Measurements from ENCODE around the gene EPHA2. TPM values are rescaled to one million over a fixed set of nuclear protein-coding genes. Genes with fewer than 3 reads are reported as not detected.

EPHA2 gene
- total RNA-seq, 1 experiment from 2014 or later = 63.5 TPM

DNA sequence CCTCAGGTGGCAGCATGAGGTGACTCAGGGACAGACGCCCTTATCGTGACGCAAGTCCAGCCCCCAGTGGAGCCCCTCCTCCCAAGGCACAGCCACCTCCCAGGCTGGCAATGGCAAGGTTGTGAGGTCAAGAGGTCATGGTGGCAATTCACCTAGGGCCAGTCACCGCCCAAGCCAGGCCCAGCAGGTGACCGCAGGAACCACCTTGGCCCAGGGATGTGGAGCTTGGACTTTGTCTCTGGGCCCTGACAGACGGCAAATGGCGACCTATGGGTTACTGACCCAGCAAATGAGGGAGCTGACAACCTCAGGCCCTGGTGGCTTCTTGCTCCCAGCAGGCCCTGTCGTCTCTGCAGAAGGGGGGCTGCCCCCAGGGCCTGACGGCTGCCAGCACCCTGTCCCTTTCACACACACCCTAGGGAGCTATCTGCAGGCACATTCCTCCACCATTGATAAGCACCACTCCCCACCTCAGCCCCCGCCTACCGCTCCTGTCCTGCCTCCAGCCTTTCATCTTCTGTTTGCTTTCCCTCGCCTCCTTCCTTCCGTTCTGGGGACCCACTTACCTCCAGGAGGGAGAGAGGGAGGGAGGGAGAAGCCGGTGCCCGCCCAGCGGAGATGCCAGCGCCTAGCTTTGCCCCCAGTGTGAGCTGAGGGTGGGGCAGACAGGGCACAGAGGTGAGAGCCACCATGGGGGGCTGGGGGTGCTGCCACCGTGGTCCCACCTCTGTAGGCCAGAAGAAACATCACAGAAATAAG, 12.1 kb downstream of the EPHA2 start:
- Histone ChIP-seq H3K36me3 (replicated peaks; ENCODE audit: control insufficient read depth, insufficient read depth, low read length) (peaks cover 14% of the 10 kb centered on the region), H3K4me3 (ENCODE audit: insufficient read depth, low read depth, low read length) (no peak overlapping the region), H3K27me3 (ENCODE audit: control insufficient read depth, insufficient read depth, low read length) (no peaks in the 10 kb centered on the region)
- peak; percentile 65 for DNase-seq

- DNase-seq = no peak
- H3K36me3 ChIP-seq (replicated peaks; ENCODE audit: control insufficient read depth, insufficient read depth, low read length) = peaks cover 9% of the 10 kb centered on the region
- no peak overlapping the region for H3K4me3 ChIP-seq (ENCODE audit: insufficient read depth, low read depth, low read length)
- no peaks in the 10 kb centered on the region for H3K27me3 ChIP-seq (ENCODE audit: control insufficient read depth, insufficient read depth, low read length)
Observed at GRCh38 chr1:16143005-16143565, 12.8 kb downstream of the EPHA2 start.

DNA sequence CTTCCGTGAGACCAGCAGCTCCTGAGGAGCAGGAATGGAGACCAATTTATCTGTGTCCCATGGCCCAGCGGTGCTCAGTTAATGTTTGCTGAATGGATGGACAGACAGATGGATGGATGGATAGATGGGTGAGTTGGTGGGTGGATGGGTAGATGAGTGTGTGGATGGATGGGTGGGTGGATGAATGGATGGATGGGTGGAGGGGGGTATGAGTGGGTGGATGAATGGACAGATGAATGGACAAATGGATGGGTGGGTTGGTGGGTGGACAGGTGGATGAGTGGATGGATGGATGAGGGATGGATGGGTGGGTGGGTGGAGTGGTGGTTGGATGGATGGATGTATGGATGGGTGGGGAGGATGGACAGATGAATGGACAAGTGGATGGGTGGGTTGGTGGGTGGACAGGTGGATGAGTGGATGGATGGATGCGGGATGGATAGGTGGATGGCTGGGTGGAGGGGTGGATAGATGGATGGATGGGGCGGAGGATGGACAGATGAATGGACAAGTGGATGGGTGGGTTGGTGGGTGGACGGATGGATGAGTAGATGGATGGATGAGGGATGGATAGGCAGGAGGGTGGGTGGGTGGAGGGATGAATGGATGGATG, 13.4 kb downstream of the EPHA2 start:
- Histone ChIP-seq H3K4me3 (ENCODE audit: insufficient read depth, low read depth, low read length) (no peak overlapping the region), H3K27me3 (ENCODE audit: control insufficient read depth, insufficient read depth, low read length) (no peaks in the 10 kb centered on the region), H3K36me3 (replicated peaks; ENCODE audit: control insufficient read depth, insufficient read depth, low read length) (peaks cover 11% of the 10 kb centered on the region)
- no peak for DNase-seq

DNA sequence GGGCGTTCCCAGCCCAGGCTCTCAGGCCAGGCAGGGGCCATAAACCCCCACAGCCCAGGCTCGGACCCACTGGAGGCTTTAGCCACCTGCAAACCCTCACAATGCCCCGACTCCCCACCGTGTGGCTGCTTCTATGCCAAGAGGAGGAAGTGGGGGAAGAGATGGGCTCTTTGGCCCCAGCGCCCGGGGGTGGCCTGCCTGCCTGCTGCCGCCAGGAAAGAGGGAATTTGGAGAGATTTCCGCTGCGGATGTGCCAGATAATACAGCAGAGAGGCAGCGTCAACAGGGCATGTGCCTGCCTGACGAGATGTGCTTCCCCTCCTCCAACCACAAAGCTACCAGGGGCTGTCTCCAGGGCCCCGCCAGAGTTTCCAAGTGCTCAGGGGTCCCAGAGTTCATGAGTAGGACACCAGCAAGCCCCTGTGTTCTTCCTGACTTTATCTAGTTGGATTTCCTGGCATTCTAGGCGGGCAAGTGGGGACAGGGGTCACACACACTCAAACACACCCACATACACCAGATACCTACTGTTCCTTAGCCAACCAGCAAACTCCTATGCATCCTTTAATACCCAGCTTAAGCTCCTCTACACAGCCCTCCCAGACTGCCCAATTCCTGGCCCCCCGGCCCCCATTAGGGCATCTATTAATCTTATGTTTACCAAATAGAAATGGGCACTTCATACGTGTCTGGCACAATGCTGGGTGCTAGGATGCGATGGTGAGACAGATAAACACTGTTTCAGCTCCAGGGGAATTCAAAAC, 14.1 kb downstream of the EPHA2 start:
- no peak overlapping the region for H3K4me3 ChIP-seq (ENCODE audit: insufficient read depth, low read depth, low read length)
- peaks cover 13% of the 10 kb centered on the region for H3K36me3 ChIP-seq (replicated peaks; ENCODE audit: control insufficient read depth, insufficient read depth, low read length)
- peak; percentile 78 for DNase-seq

GRCh38 chr1:16140068-16140596, 15.7 kb downstream of the EPHA2 start:
- DNase-seq = peak; percentile 63
- H3K36me3 ChIP-seq (replicated peaks; ENCODE audit: control insufficient read depth, insufficient read depth, low read length) = peaks cover 18% of the 10 kb centered on the region
- H3K27me3 ChIP-seq (ENCODE audit: control insufficient read depth, insufficient read depth, low read length) = no peaks in the 10 kb centered on the region
- no peak overlapping the region for H3K4me3 ChIP-seq (ENCODE audit: insufficient read depth, low read depth, low read length)

More for the DNA sequence above, 14.1 kb downstream of the EPHA2 start:
- no peaks in the 10 kb centered on the region for H3K27me3 ChIP-seq (ENCODE audit: control insufficient read depth, insufficient read depth, low read length)

GRCh38 chr1:16139473-16139962, 16.4 kb downstream of the EPHA2 start:
- Histone ChIP-seq H3K36me3 (replicated peaks; ENCODE audit: control insufficient read depth, insufficient read depth, low read length) (peaks cover 20% of the 10 kb centered on the region), H3K4me3 (ENCODE audit: insufficient read depth, low read depth, low read length) (no peak overlapping the region), H3K27me3 (ENCODE audit: control insufficient read depth, insufficient read depth, low read length) (no peaks in the 10 kb centered on the region)
- peak; percentile 54 for DNase-seq

DNA sequence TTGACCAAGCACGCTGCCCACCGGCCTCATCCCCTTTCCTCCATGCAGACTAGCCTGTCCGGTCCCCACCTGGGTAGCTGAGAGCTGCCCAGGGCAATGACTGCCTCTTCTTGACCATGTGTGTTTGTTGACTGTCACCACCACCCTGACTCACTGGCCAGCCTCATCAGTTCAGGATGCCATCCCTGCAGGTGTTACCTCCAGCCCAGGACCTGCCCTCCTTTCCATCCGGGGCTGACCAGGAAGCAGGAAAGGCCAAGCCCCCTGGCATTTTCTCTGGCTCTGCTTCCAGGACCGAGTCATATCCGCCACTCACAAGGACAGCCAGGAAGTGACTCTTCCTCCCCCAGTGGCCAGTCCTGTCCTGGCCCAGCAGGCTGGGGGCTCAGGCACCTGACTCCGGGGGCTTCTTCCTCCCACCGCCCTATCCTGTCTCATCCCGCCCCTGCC, 17.1 kb downstream of the EPHA2 start:
- peaks cover 19% of the 10 kb centered on the region for H3K36me3 ChIP-seq (replicated peaks; ENCODE audit: control insufficient read depth, insufficient read depth, low read length)
- peak; percentile 65 for DNase-seq
- no peak overlapping the region for H3K4me3 ChIP-seq (ENCODE audit: insufficient read depth, low read depth, low read length)
- no peaks in the 10 kb centered on the region for H3K27me3 ChIP-seq (ENCODE audit: control insufficient read depth, insufficient read depth, low read length)

DNA sequence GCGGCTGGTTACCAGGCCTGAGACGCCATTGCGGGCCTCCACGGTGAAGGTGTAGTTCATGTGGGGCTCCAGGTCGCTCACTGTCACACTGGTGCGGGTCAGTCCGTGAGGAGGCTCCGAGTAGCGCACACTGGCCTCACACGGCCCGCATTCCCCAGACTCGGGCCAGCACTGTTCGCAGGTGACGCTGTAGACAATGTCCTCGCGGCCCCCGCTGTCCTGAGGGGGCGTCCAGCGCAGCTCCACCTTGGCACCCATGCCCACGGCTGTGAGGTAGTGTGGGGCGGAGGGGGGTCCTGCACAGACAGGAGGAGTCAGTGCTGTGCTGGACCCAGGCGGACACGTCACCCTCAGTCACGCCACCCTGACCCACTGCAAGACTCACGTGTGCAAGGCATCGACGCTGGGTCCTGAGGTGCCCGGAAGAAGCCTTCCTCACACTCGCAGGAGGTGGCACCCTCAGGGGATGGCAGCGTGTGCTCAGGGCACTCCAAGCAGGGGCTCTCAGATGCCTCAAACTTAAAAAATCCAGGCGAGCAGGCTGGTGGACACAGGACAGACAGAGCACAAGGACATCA, 17.9 kb downstream of the EPHA2 start:
- H3K27me3 ChIP-seq (ENCODE audit: control insufficient read depth, insufficient read depth, low read length) = no peaks in the 10 kb centered on the region
- H3K36me3 ChIP-seq (replicated peaks; ENCODE audit: control insufficient read depth, insufficient read depth, low read length) = peaks cover 24% of the 10 kb centered on the region
- DNase-seq = peak; percentile 62
- no peak overlapping the region for H3K4me3 ChIP-seq (ENCODE audit: insufficient read depth, low read depth, low read length)

GRCh38 chr1:16135501-16135900, 20.4 kb downstream of the EPHA2 start:
- DNase-seq = peak; percentile 64
- Histone ChIP-seq H3K36me3 (replicated peaks; ENCODE audit: control insufficient read depth, insufficient read depth, low read length) (peaks cover 38% of the 10 kb centered on the region), H3K27me3 (ENCODE audit: control insufficient read depth, insufficient read depth, low read length) (no peaks in the 10 kb centered on the region), H3K4me3 (ENCODE audit: insufficient read depth, low read depth, low read length) (no peak overlapping the region)

- DNase-seq = no peak
- no peaks in the 10 kb centered on the region for H3K27me3 ChIP-seq (ENCODE audit: control insufficient read depth, insufficient read depth, low read length)
- H3K36me3 ChIP-seq (replicated peaks; ENCODE audit: control insufficient read depth, insufficient read depth, low read length) = peaks cover 37% of the 10 kb centered on the region
- no peak overlapping the region for H3K4me3 ChIP-seq (ENCODE audit: insufficient read depth, low read depth, low read length)
Observed at GRCh38 chr1:16134906-16135305, 21.0 kb downstream of the EPHA2 start.

- peak; percentile 50 for DNase-seq
- H3K36me3 ChIP-seq (replicated peaks; ENCODE audit: control insufficient read depth, insufficient read depth, low read length) = peaks cover 39% of the 10 kb centered on the region
- H3K27me3 ChIP-seq (ENCODE audit: control insufficient read depth, insufficient read depth, low read length) = no peaks in the 10 kb centered on the region
- no peak overlapping the region for H3K4me3 ChIP-seq (ENCODE audit: insufficient read depth, low read depth, low read length)
Observed at GRCh38 chr1:16134066-16134801, 21.6 kb downstream of the EPHA2 start.

DNA sequence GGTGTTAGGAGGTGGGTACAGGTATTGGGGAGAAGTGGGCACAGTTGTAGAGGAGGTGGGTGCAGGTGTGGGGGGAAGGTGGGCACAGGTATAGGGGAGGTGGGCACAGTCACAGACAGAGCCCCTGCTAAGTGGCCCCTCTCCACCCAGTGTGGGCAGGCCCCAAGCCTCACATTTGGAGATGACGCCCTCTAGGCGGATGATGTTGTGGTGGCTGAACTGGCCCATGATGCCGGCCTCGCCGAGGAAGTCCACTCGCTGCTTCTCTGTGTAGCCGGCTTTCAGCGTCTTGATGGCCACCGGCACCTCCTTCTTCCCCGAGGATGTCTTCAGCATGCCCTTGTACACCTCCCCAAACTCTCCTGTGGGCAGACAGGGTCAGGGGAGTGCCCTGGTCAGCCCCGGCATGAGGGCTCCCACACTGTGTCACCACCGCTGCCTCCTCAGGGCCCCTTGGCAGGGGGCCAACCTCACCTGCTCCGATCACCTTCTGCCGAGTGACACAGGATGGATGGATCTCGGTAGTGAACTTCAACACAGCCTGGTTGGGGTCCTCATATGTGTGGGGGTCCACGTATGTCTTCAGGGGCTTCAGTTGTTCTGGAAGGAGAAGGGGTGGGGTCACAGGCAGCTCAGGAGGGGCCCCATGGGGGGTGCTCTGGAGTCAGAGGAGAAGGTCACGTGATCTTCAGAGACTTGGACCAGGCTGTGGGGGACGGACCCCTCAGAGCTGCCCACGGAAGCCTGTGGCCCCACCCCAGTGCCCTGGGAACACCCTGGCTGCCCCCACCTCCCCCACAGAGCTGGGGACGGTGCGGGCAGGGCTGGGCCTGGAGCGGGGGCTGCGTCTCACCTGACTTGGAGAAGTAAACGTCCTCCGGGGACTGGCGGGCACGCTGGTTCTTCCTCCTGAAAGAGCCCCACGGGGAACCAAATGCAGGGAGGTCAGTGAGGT, 22.6 kb downstream of the EPHA2 start:
- Histone ChIP-seq H3K36me3 (replicated peaks; ENCODE audit: control insufficient read depth, insufficient read depth, low read length) (peaks cover 44% of the 10 kb centered on the region), H3K27me3 (ENCODE audit: control insufficient read depth, insufficient read depth, low read length) (no peaks in the 10 kb centered on the region), H3K4me3 (ENCODE audit: insufficient read depth, low read depth, low read length) (no peak overlapping the region)
- DNase-seq = peak; percentile 52
